WTC11 (cell line): Measurements from ENCODE around the gene ZBTB7C. TPM values are rescaled to one million over a fixed set of nuclear protein-coding genes. Genes with fewer than 3 reads are reported as not detected.

ENCODE experiments used
- ATAC-seq: fragments of 200-7000 bp; cut with Tn5 transposase; 2 replicates; pipeline ENCODE4 v1.10.0; 2021; ENCODE audit warnings: mild to moderate bottlenecking, moderate library complexity
- CTCF ChIA-PET: fragments of 300-600 bp; sonication (Branson Sonifier 250); formaldehyde crosslinking; loops from one replicate; lab custom pipeline; 2021; ENCODE audit warnings: antibody characterized with exemption; lab: Charles Lee
- POLR2A ChIA-PET: fragments of 350-600 bp; sonication (Branson Sonifier 250); formaldehyde crosslinking; loops from one replicate; lab custom pipeline; 2021; ENCODE audit warnings: antibody characterized with exemption; lab: Charles Lee
- DNase-seq: peaks from one replicate; pipeline ENCODE4 v3.0.0; 2021; ENCODE audit warnings: low spot score
- H3K27ac Mint-ChIP-seq: 2 replicates; pipeline ENCODE4 v1.8.0; 2021; ENCODE audit warnings: mixed read lengths
- H3K27me3 Mint-ChIP-seq: 2 replicates; pipeline ENCODE4 v1.8.0; 2021; ENCODE audit warnings: low read depth, mild to moderate bottlenecking, moderate library complexity, mixed read lengths
- H3K36me3 Mint-ChIP-seq: 2 replicates; pipeline ENCODE4 v1.8.0; 2021; ENCODE audit warnings: mixed read lengths
- H3K4me1 Mint-ChIP-seq: 2 replicates; pipeline ENCODE4 v1.8.0; 2022; ENCODE audit warnings: mixed read lengths
- H3K4me3 Mint-ChIP-seq: 2 replicates; pipeline ENCODE4 v1.8.0; 2021; ENCODE audit warnings: mild to moderate bottlenecking, moderate library complexity, mixed read lengths
- H3K9me3 Mint-ChIP-seq: 2 replicates; pipeline ENCODE4 v1.8.0; 2021; ENCODE audit warnings: mixed read lengths
- ATF1 ChIP-seq: sonication (generic); formaldehyde crosslinking; IDR thresholded peaks from 2 replicates; pipeline ENCODE4 v1.8.1; 2023; ENCODE audit warnings: mild to moderate bottlenecking, moderate library complexity, missing genetic modification reagents
- ATF2 ChIP-seq: sonication (generic); formaldehyde crosslinking; IDR thresholded peaks from 2 replicates; pipeline ENCODE4 v1.8.1; 2022; ENCODE audit warnings: low read depth, missing genetic modification reagents, borderline replicate concordance
- CREB1 ChIP-seq: sonication (generic); formaldehyde crosslinking; IDR thresholded peaks from 2 replicates; pipeline ENCODE4 v1.8.0; 2023; ENCODE audit warnings: mild to moderate bottlenecking, missing genetic modification reagents
- CTCF ChIP-seq: fragments of 200-600 bp; IDR thresholded peaks from 2 replicates; pipeline ENCODE4 v1.8.0; 2022; ENCODE audit warnings: antibody characterized with exemption
- ELF4 ChIP-seq: sonication (generic); formaldehyde crosslinking; IDR thresholded peaks from 2 replicates; pipeline ENCODE4 v1.8.1; 2022; ENCODE audit warnings: low read depth, mild to moderate bottlenecking, moderate library complexity, missing genetic modification reagents
- ETV6 ChIP-seq: sonication (generic); formaldehyde crosslinking; IDR thresholded peaks from 2 replicates; pipeline ENCODE4 v1.8.1; 2022; ENCODE audit warnings: mild to moderate bottlenecking, missing genetic modification reagents
- FOXJ3 ChIP-seq: sonication (generic); formaldehyde crosslinking; IDR thresholded peaks from 2 replicates; pipeline ENCODE4 v1.9.0; 2021; ENCODE audit warnings: missing genetic modification reagents, mild to moderate bottlenecking, borderline replicate concordance
- GABPB1 ChIP-seq: sonication (generic); formaldehyde crosslinking; IDR thresholded peaks from 2 replicates; pipeline ENCODE4 v1.8.1; 2023; ENCODE audit warnings: mild to moderate bottlenecking, missing genetic modification reagents
- GRHL2 ChIP-seq: fragments of 250-450 bp; sonication (Bioruptor Pico); IDR thresholded peaks from 2 replicates; pipeline ENCODE4 v1.8.0; 2022; ENCODE audit warnings: mild to moderate bottlenecking, moderate library complexity; ENCODE audit not compliant: insufficient replicate concordance, severe bottlenecking
- HMGA2 ChIP-seq: fragments of 250-450 bp; sonication (Bioruptor Pico); IDR thresholded peaks from 2 replicates; pipeline ENCODE4 v1.4.0; 2021; ENCODE audit warnings: mild to moderate bottlenecking, moderate library complexity
- HMGXB4 ChIP-seq: sonication (generic); formaldehyde crosslinking; IDR thresholded peaks from 2 replicates; pipeline ENCODE4 v1.8.1; 2023; ENCODE audit warnings: mild to moderate bottlenecking, moderate library complexity, missing genetic modification reagents
- KAT7 ChIP-seq: sonication (generic); formaldehyde crosslinking; IDR thresholded peaks from 2 replicates; pipeline ENCODE4 v1.8.1; 2023; ENCODE audit warnings: missing genetic modification reagents, mild to moderate bottlenecking, borderline replicate concordance
- MAX ChIP-seq: sonication (generic); formaldehyde crosslinking; IDR thresholded peaks from 2 replicates; pipeline ENCODE4 v1.8.0; 2022; ENCODE audit warnings: mild to moderate bottlenecking, missing genetic modification reagents
- MXD4 ChIP-seq: fragments of 250-450 bp; sonication (Bioruptor Pico); IDR thresholded peaks from 2 replicates; pipeline ENCODE4 v1.8.0; 2021; ENCODE audit warnings: mild to moderate bottlenecking, moderate library complexity, borderline replicate concordance
- NFE2L1 ChIP-seq: sonication (generic); formaldehyde crosslinking; IDR thresholded peaks from 2 replicates; pipeline ENCODE4 v1.8.1; 2023; ENCODE audit warnings: missing genetic modification reagents
- PRDM15 ChIP-seq: sonication (generic); formaldehyde crosslinking; IDR thresholded peaks from 2 replicates; pipeline ENCODE4 v1.8.0; 2022; ENCODE audit warnings: missing genetic modification reagents
- PREB ChIP-seq: sonication (generic); formaldehyde crosslinking; IDR thresholded peaks from 2 replicates; pipeline ENCODE4 v1.8.1; 2022; ENCODE audit warnings: mild to moderate bottlenecking, missing genetic modification reagents, moderate library complexity, borderline replicate concordance
- RORB ChIP-seq: fragments of 250-450 bp; sonication (Bioruptor Pico); IDR thresholded peaks from 2 replicates; pipeline ENCODE4 v1.9.0; 2021; ENCODE audit warnings: mild to moderate bottlenecking
- SOX15 ChIP-seq: fragments of 250-450 bp; sonication (Bioruptor Pico); IDR thresholded peaks from 2 replicates; pipeline ENCODE4 v1.9.0; 2021; ENCODE audit warnings: mild to moderate bottlenecking
- TCF7 ChIP-seq: sonication (generic); formaldehyde crosslinking; IDR thresholded peaks from 2 replicates; pipeline ENCODE4 v1.8.0; 2022; ENCODE audit warnings: mild to moderate bottlenecking, low read depth, missing genetic modification reagents, moderate library complexity
- TP53 ChIP-seq: sonication (generic); formaldehyde crosslinking; IDR thresholded peaks from 2 replicates; pipeline ENCODE4 v1.8.1; 2023; ENCODE audit warnings: mild to moderate bottlenecking, missing genetic modification reagents
- ZMAT4 ChIP-seq: fragments of 250-450 bp; sonication (Bioruptor Pico); IDR thresholded peaks from 2 replicates; pipeline ENCODE4 v1.9.0; 2021; ENCODE audit warnings: mild to moderate bottlenecking
- ZNF121 ChIP-seq: sonication (generic); formaldehyde crosslinking; IDR thresholded peaks from 2 replicates; pipeline ENCODE4 v1.8.0; 2023; ENCODE audit warnings: missing genetic modification reagents
- ZNF138 ChIP-seq: sonication (generic); formaldehyde crosslinking; conservative IDR thresholded peaks from 2 replicates; pipeline ENCODE4 v1.8.1; 2022; ENCODE audit warnings: mild to moderate bottlenecking, moderate library complexity, missing genetic modification reagents
- ZNF263 ChIP-seq: sonication (generic); formaldehyde crosslinking; IDR thresholded peaks from 2 replicates; pipeline ENCODE4 v1.8.1; 2022; ENCODE audit warnings: low read depth, mild to moderate bottlenecking, moderate library complexity, missing genetic modification reagents
- ZNF396 ChIP-seq: fragments of 250-450 bp; sonication (Bioruptor Pico); IDR thresholded peaks from 2 replicates; pipeline ENCODE4 v1.8.0; 2021; ENCODE audit warnings: mild to moderate bottlenecking, moderate library complexity, borderline replicate concordance
- ZNF423 ChIP-seq: fragments of 250-450 bp; sonication (Bioruptor Pico); IDR thresholded peaks from 2 replicates; pipeline ENCODE4 v2.1.2; 2022; ENCODE audit warnings: mild to moderate bottlenecking, moderate library complexity
- ZNF671 ChIP-seq: fragments of 250-450 bp; sonication (Bioruptor Pico); IDR thresholded peaks from 2 replicates; pipeline ENCODE4 v1.8.0; 2021; ENCODE audit warnings: mild to moderate bottlenecking
- total RNA-seq: library from RNA; stranded (reverse); gene quantifications from 3 replicates; pipeline ENCODE4 v1.2.3, GENCODE V29; 2021

The ZBTB7C gene
- total RNA-seq, 1 experiment from 2014 or later, result 0.48 TPM

GRCh38 chr18:48007955-48008701 is 401.1 kb downstream of the ZBTB7C start:
- CTCF ChIA-PET, result interaction anchor here (0.5 to 2.5 kb wide), 48 partner anchors 10 to 1818 kb away, joined by 3 to 55 read pairs (median 3); partner anchors contain the start of gene SMAD2
- H3K4me1 Mint-ChIP-seq, result peaks cover 30% of the 10 kb centered on the region
- H3K36me3 Mint-ChIP-seq, result peaks cover 4% of the 10 kb centered on the region; the same call in 1 of the 2 replicates
- TF ChIP-seq ELF4 (CRISPR knock-in tag) (no peak), MAX (CRISPR knock-in tag) (peak; percentile 69), ATF1 (CRISPR knock-in tag) (no peak), SOX15 (CRISPR knock-in tag) (no peak), ZNF138 (CRISPR knock-in tag) (no peak), GRHL2 (CRISPR knock-in tag) (no peak), HMGA2 (CRISPR knock-in tag) (no peak), GABPB1 (CRISPR knock-in tag) (no peak), ZNF423 (CRISPR knock-in tag) (peak; percentile 95), ZNF396 (CRISPR knock-in tag) (no peak), KAT7 (no peak), FOXJ3 (CRISPR knock-in tag) (no peak), ETV6 (CRISPR knock-in tag) (peak; percentile 64; the same call in 1 of the 2 replicates), ZNF263 (CRISPR knock-in tag) (no peak), ZMAT4 (CRISPR knock-in tag) (no peak), MXD4 (CRISPR knock-in tag) (no peak), NFE2L1 (CRISPR knock-in tag) (no peak), ZNF121 (CRISPR knock-in tag) (peak; percentile 49; the same call in 1 of the 2 replicates), CTCF (peak; percentile 73), RORB (CRISPR knock-in tag) (no peak), CREB1 (no peak), PREB (CRISPR knock-in tag) (no peak), PRDM15 (CRISPR knock-in tag) (no peak), ATF2 (CRISPR knock-in tag) (no peak), HMGXB4 (CRISPR knock-in tag) (0 out of 2 replicates have a peak, but pooled peaks have one; percentile 53), ZNF671 (CRISPR knock-in tag) (no peak), TCF7 (CRISPR knock-in tag) (no peak), TP53 (CRISPR knock-in tag) (no peak; the same call in 1 of the 2 replicates)

More at GRCh38 chr18:48007955-48008701, 401.1 kb downstream of the ZBTB7C start:
- DNase-seq, result peak; percentile 87
- POLR2A ChIA-PET, result interaction anchor here (0.5 to 1.6 kb wide), 4 partner anchors 25 to 235 kb away, joined by 4 to 7 read pairs (median 4); no protein-coding TSS in a partner anchor
- Mint-ChIP-seq H3K27ac (peak overlapping the region; percentile 89), H3K27me3 (peaks cover 22% of the 10 kb centered on the region), H3K4me3 (peak overlapping the region; percentile 73), H3K9me3 (peaks cover 11% of the 10 kb centered on the region)
- peak; percentile 92 for ATAC-seq
